Measurements from ENCODE around the gene RBP3.
"Not testable (repeated sequence)": the region's sequence is repeated elsewhere in the genome, so short reads cannot be mapped to it uniquely, and the experiment has no call there.

Gene RBP3

GRCh38 chr10:47376522-47377220 is 28.5 kb downstream of the RBP3 start:
- DNase-seq: no peak

- no peak for DNase-seq
Observed at GRCh38 chr10:47378183-47378510, 30.0 kb downstream of the RBP3 start.

- no peak for DNase-seq
Observed at GRCh38 chr10:47378606-47379444, 30.7 kb downstream of the RBP3 start.

GRCh38 chr10:47379445-47379785 is 31.3 kb downstream of the RBP3 start:
- no peak for DNase-seq

- DNase-seq: no peak
Observed at GRCh38 chr10:47379901-47380300, 31.7 kb downstream of the RBP3 start.

- no peak for DNase-seq
Observed at GRCh38 chr10:47380341-47381102, 32.4 kb downstream of the RBP3 start.

GRCh38 chr10:47381103-47381395 is 32.9 kb downstream of the RBP3 start:
- no peak for DNase-seq

- no peak for DNase-seq
Observed at GRCh38 chr10:47381427-47382379, 33.5 kb downstream of the RBP3 start.

- peak; percentile 46 for DNase-seq
Observed at GRCh38 chr10:47383261-47384147, 35.3 kb downstream of the RBP3 start.

GRCh38 chr10:47384148-47384921 is 36.2 kb downstream of the RBP3 start, which contains the start of gene ZNF488:
Gene ZNF488, minus strand, starts transcription at chr10:47384293. Its CDS starts 15,464 bp downstream, at chr10:47368829.
- DNase-seq: peak; percentile 65

GRCh38 chr10:47386104-47386503 is 37.9 kb downstream of the RBP3 start:
- not testable (repeated sequence) for DNase-seq

GRCh38 chr10:47388879-47389278 is 40.7 kb downstream of the RBP3 start:
- DNase-seq: no peak

- DNase-seq: no peak
Observed at GRCh38 chr10:47389619-47390018, 41.5 kb downstream of the RBP3 start.

- DNase-seq: no peak
Observed at GRCh38 chr10:47396311-47396717, 48.2 kb downstream of the RBP3 start.

- no peak for DNase-seq
Observed at GRCh38 chr10:47397256-47397655, 49.1 kb downstream of the RBP3 start.

GRCh38 chr10:47400251-47400650 is 52.1 kb downstream of the RBP3 start:
- DNase-seq: no peak

GRCh38 chr10:47400786-47401185 is 52.6 kb downstream of the RBP3 start:
- DNase-seq: no peak

- DNase-seq: no peak
Observed at GRCh38 chr10:47401210-47401609, 53.0 kb downstream of the RBP3 start.

- DNase-seq: no peak
Observed at GRCh38 chr10:47401874-47402640, 53.9 kb downstream of the RBP3 start.

Data from NCI-H2171 (cell line).